ENCODE results near the gene BIK. TPM values are rescaled to one million over a fixed set of nuclear protein-coding genes. Genes with fewer than 3 reads are reported as not detected.
A peak's percentile ranks its signal among the peaks of the same experiment; 100 is the strongest.

Gene BIK
- total RNA-seq, 1 donor from 2014 or later, result 66.6 TPM

DNA sequence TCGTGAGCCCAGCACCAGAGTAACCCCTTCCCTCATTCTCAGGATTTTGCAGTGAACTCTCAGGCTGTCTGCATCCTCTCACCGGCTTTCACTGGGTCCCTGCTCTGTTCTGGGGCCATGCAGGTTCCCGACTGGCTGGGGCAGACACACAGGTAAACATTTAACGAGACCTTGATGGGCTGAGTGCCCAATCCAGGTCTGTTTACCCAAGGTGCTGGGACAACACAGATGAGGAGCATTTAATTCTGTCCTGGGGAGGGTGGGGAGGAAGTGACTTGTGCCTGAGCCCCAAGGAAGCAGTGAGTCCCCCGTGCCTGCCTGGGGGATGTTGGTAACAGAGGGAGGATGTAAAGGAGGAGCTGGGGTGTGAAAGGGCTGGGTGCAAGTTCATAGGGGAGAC lies 4.4 kb downstream of the BIK start:
- DNase-seq (ENCODE audit: low read depth) (no peak), FAIRE-seq (no peak)
- Histone ChIP-seq H3K27me3 (ENCODE audit: control insufficient read depth, insufficient read depth, low read length) (peaks cover 4% of the 10 kb centered on the region), H3K36me3 (ENCODE audit: control insufficient read depth, insufficient read depth, low read length) (no peaks in the 10 kb centered on the region), H3K4me3 (ENCODE audit: low read depth, low read length) (no peak overlapping the region)
- TF ChIP-seq, protein P1, sequence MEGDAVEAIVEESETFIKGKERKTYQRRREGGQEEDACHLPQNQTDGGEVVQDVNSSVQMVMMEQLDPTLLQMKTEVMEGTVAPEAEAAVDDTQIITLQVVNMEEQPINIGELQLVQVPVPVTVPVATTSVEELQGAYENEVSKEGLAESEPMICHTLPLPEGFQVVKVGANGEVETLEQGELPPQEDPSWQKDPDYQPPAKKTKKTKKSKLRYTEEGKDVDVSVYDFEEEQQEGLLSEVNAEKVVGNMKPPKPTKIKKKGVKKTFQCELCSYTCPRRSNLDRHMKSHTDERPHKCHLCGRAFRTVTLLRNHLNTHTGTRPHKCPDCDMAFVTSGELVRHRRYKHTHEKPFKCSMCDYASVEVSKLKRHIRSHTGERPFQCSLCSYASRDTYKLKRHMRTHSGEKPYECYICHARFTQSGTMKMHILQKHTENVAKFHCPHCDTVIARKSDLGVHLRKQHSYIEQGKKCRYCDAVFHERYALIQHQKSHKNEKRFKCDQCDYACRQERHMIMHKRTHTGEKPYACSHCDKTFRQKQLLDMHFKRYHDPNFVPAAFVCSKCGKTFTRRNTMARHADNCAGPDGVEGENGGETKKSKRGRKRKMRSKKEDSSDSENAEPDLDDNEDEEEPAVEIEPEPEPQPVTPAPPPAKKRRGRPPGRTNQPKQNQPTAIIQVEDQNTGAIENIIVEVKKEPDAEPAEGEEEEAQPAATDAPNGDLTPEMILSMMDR (IDR thresholded peaks at IDR 0.05; ENCODE audit: insufficient read depth, low read length, severe bottlenecking), result no peak

DNA sequence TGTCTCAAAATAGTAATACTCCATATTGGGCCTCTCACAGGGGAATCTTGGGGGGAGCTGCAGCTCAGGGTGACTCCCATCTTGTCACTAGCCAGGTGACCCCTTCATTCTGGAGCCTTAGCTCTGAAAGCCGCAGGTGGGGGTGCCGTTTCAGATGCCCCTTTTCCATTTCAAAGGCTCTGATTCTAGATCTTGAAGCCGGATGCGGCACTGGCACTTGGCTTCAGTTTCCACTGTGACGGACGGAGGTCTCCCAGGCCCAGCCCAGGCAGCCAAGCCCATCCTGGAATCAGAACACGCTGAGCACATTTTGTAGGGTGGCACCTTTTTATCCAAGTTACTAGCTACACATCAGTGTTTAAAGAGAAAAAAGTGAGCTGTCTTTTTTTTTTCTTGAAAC lies 6.4 kb downstream of the BIK start:
- no peak for DNase-seq (ENCODE audit: low read depth)
- TF ChIP-seq, protein P1 (IDR thresholded peaks at IDR 0.05; ENCODE audit: insufficient read depth, low read length, severe bottlenecking), result no peak
- no peak for FAIRE-seq
- Histone ChIP-seq H3K4me3 (ENCODE audit: low read depth, low read length) (no peak overlapping the region), H3K27me3 (ENCODE audit: control insufficient read depth, insufficient read depth, low read length) (no peaks in the 10 kb centered on the region), H3K36me3 (ENCODE audit: control insufficient read depth, insufficient read depth, low read length) (no peaks in the 10 kb centered on the region)

DNA sequence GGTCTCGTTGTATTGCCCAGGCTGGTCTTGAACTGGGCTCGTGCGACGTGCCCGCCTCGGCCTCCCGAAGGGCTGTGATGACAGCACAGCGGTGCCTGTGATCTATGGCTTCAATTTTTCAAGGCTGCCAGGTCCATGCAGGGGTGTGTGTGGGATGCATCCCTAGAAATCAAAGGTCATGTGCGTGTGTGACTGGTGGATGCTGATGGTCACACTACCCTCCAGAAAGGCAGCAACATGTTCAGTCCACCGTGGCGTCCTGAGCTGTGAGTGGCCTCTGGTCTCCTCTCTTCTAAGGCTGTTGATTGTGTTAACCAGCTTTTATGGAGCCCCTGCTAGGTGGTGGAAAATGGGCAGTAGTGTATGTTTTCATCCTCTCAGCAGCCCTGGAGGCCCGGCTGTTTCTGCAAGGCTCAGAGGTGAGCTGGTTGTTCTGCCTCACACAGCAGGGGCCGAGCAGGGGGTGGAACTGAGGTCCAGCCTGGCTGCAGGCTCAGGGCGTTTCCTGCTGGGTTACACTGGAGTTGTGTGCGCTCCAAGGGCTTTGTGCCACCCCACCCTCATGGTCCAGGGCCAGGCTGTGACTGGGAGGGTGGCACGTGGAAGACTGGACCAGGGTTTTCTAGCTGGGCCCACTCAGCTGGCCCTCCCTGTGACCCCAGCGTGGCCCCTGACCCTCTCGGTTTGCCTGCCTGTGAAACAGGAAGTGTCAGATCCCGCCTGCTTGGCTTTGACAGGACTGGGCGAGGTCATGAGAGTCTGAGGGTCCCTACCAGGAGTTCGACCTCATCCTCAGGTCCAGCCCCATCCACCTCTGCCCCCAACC lies 7.7 kb downstream of the BIK start:
- H3K27me3 ChIP-seq (ENCODE audit: control insufficient read depth, insufficient read depth, low read length), result no peaks in the 10 kb centered on the region
- TF ChIP-seq, protein P1 (IDR thresholded peaks at IDR 0.05; ENCODE audit: insufficient read depth, low read length, severe bottlenecking), result no peak
- DNase-seq (ENCODE audit: low read depth) (no peak), FAIRE-seq (no peak)
- no peaks in the 10 kb centered on the region for H3K36me3 ChIP-seq (ENCODE audit: control insufficient read depth, insufficient read depth, low read length)
- H3K4me3 ChIP-seq (ENCODE audit: low read depth, low read length), result no peak overlapping the region

DNA sequence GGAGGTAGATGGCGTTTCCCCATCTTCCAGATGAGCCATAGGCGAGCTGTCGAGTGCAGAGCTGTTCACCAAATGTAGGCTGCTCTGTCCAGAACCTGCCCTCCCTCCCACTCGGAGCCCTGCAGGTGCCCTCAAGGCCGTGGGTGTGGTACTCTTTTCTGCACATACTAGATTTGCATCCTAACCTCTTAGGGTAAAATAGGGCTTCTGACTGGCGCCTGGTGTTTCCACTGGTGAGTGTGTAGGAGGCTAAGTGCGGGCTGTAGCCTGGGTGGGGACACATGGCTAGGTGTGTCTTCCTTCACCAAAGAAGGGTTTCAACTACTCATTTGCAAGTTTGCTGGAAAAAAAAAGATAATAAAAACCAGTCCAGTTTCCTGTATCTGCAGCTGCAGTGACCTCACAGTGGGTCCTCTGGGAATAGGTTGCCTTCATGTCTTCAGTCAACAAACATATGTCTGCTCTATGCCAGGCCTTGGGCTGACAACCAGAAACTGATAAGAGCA lies 8.5 kb downstream of the BIK start:
- TF ChIP-seq, protein P1 (IDR thresholded peaks at IDR 0.05; ENCODE audit: insufficient read depth, low read length, severe bottlenecking), result no peak
- FAIRE-seq, result peak; percentile 81
- no peak overlapping the region for H3K4me3 ChIP-seq (ENCODE audit: low read depth, low read length)

DNA sequence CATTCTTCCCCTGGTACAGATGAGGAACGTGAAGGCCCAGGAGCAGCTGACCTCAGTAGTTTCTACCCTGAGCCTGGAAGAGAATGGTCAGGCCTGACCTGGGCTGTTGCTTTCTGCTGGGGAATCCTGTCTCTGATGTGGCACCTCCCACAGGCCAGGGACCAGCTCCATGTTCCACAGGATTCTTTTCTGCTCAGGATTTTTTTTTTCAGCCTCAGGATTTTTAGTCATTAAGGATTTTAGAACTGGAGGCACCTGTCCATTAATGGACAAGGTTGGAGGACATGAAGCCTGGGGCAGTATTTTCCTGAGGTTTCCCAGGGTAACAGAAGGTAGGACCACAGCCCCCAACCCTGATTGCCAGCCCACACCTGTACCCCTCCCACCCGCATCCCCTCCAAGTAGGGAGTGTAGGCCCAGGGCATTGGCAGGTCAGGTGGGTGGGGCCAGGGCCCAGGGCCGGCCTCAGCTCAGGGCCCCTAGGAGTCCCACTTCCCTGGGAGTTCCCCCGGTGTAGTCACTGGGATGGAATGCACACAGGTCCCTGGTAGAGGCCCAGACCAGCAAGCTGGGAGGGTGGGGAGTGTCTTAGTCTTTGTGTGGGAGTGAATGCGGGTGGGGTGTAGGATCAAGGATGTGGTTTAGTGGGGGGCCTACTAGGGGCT lies 16.1 kb downstream of the BIK start:
- H3K4me3 ChIP-seq (ENCODE audit: low read depth, low read length), result peak overlapping the region; percentile 53
- peak; percentile 86 for DNase-seq (ENCODE audit: low read depth)
- peaks cover 6% of the 10 kb centered on the region for H3K36me3 ChIP-seq (ENCODE audit: control insufficient read depth, insufficient read depth, low read length)
- FAIRE-seq, result no peak
- TF ChIP-seq, protein P1 (IDR thresholded peaks at IDR 0.05; ENCODE audit: insufficient read depth, low read length, severe bottlenecking), result no peak
- H3K27me3 ChIP-seq (ENCODE audit: control insufficient read depth, insufficient read depth, low read length), result no peaks in the 10 kb centered on the region

More for the DNA sequence above, 8.5 kb downstream of the BIK start:
- no peaks in the 10 kb centered on the region for H3K36me3 ChIP-seq (ENCODE audit: control insufficient read depth, insufficient read depth, low read length)
- no peak for DNase-seq (ENCODE audit: low read depth)
- no peaks in the 10 kb centered on the region for H3K27me3 ChIP-seq (ENCODE audit: control insufficient read depth, insufficient read depth, low read length)
